NCI-H187 (cell line): Measurements from ENCODE around the gene WAC.
"Not testable (repeated sequence)": the region's sequence is repeated elsewhere in the genome, so short reads cannot be mapped to it uniquely, and the experiment has no call there.

Experiments used
- DNase-seq, 2 experiments: peaks; one replicate each; lab custom pipeline; 2025; lab: John Stamatoyannopoulos, UW

Gene WAC, protein sequence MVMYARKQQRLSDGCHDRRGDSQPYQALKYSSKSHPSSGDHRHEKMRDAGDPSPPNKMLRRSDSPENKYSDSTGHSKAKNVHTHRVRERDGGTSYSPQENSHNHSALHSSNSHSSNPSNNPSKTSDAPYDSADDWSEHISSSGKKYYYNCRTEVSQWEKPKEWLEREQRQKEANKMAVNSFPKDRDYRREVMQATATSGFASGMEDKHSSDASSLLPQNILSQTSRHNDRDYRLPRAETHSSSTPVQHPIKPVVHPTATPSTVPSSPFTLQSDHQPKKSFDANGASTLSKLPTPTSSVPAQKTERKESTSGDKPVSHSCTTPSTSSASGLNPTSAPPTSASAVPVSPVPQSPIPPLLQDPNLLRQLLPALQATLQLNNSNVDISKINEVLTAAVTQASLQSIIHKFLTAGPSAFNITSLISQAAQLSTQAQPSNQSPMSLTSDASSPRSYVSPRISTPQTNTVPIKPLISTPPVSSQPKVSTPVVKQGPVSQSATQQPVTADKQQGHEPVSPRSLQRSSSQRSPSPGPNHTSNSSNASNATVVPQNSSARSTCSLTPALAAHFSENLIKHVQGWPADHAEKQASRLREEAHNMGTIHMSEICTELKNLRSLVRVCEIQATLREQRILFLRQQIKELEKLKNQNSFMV

DNA sequence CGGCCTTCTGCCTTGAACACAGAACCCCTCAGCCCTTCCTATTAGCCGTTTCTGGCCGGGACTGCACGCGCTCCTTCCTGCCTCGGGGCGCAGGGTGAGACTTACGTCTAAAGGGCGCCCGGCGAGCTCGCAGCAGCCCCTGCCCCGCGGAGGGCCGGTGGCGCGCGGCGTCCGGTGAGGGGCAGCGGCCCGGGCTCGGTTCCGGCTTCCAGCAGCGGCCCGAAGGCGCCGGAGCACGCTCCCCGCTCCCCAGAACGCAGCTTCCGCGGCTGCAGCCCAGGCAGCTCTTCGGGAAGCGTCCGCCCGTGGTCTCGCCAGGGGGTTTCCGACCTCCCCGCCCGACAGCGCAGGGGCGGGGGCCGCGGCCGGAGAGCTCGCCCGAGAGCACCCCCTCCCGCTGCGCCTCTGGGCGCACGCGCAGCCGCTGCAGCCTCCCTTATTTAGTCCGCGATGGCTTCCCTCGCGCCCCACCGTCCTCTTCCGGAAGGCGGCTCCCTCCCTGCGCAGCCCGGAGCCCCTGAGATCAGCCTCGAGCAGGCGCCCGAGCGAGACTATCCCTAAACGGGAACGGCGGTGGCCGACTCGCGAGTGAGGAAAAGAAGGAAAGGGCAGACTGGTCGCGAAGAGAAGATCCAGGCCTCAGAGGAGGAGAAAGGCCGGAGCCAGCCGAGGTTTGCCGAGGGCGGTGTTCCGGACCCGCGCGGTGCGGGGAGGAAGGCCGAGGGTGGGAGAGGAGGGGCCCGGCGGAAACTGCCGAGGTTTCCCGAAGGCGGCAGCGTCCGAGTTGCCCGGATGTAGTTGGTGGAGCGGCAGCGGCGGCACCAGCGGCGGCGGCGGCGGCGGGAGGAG is at the start of gene WAC:
Gene WAC (plus strand): TSS at position 782 of the 849 bp plus-strand sequence. CDS start 462 bp downstream, outside the sequence.
- DNase-seq: peak; percentile 71 to 75

DNA sequence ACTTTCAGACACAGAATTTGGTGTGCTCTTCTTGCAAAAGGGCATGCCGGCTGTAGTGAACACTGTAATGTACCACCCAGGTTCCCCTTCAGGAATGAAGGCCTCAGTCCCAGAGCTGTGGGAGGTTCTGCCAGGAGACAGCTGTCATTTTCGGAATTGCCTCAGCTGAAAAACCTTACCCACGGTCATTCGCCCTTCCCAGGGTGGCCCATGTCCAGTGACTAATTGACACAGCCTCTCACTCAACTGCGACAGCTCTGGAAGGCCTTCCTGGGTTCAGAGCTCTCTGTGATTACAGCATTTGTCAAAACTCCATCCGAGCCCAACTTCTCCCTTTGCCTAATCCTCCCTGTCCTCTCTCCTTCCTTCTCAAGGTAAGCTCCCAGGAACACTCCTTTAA is 43.7 kb upstream of the WAC start:
- DNase-seq: no peak

DNA sequence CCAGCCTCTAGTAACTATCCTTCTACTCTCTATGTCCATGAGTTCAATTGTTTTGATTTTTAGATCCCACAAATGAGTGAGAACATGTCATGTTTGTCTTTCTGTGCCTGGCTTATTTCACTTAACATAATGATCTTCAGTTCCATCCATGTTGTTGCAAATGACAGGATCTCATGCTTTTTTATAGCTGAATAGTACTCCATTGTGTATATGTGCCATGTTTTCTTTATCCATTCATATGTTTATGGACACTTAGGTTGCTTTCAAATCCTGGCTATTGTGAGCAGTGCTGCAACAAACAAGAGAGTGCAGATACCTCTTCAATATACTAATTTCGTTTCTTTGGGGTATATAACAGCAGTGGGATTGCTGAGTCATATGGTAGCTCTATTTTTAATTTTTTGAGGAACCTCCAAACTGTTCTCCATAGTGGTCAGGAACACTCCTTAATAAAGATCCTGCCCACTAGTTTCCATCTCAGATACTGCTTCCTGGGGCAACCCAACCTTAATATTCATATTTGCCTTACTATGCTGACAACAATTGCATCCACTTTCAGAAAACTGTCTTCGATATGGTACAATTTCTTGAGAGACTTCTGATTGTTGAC is 42.6 kb upstream of the WAC start:
- not testable (repeated sequence) for DNase-seq

DNA sequence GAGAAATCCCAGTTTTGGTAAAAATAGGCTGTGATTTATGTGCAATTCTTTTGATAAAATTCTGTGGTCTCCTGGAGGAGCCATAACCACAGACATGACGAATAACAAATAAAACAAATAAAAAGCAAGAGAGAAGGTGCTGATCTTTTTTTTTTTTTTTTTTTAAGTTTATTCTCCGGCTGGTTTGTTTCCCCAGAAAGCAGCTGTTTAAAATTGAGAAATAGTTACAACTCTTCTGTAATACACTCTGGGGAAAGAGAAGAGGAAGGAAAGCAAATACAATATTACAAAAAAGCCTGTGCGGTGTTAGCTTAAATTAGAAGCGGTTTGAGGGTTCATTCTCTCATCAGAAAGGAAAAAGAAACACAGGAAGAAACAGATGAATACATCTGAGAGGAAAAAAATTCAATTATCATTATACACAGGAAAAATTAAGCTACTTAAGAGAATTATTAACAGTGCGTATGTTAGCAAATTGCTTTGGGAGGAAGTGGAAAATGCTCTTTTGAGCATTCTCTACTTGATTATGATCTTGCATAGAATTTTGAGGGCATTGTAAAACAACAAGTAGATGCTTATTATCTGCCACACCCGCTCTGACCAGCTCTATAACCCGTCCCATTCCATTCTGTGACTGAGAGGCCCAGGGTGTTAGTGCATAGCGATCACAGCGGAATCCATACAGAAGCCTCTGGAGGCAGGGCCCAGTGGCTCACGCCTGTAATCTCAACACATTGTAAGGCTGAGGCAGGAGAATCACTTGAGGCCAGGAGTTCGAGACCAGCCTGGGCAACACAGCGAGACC is 40.6 kb upstream of the WAC start:
- DNase-seq: no peak

DNA sequence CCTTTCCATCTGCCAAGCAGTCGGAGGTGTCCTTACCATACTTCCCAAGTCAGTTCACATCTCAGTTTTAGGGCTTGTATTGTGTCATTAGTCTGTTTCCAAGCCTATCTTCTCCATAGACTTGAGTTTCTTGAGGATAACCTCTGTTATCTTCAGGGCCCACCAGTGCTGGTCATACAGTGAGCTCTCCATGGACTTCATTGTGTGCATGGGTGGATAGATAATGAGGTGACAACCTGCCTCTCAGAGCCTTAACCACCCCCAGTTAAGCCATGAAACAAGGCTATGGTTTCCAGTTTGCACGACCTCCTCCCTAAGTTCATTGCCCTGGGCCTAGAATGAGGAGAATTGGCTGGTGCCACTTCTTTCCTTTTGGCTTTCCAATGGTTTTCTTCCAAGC is 38.5 kb upstream of the WAC start:
- DNase-seq: no peak

GRCh38 chr10:28495084-28495483 is 37.8 kb upstream of the WAC start:
- no peak for DNase-seq

- no peak for DNase-seq
Measured at GRCh38 chr10:28496017-28496416, 36.9 kb upstream of the WAC start.

- DNase-seq: no peak
Measured at GRCh38 chr10:28496481-28496961, 36.4 kb upstream of the WAC start.

- DNase-seq: no peak
Measured at GRCh38 chr10:28497313-28498126, 35.4 kb upstream of the WAC start.

DNA sequence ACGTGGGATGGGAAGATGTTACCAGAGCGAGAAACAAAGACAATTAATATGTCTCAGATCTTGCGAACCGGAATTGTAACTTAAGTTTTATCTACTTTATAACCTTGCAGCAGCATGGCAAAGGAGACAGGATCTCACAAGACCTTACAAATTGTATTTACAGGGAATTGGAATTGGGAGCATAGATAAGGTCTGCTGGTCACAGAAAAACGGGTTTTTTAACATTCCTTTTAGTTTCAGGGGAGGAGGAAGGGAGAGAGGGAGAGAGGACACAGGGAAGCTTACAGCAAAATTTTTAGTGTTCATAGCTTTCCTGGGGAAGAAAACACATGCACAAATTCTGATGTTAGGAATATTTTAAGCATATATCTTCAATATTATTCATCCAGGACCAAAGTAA is 32.7 kb upstream of the WAC start:
- DNase-seq: not testable (repeated sequence)

GRCh38 chr10:28503114-28503513 is 29.8 kb upstream of the WAC start:
- DNase-seq: peak; percentile 2 to 6

DNA sequence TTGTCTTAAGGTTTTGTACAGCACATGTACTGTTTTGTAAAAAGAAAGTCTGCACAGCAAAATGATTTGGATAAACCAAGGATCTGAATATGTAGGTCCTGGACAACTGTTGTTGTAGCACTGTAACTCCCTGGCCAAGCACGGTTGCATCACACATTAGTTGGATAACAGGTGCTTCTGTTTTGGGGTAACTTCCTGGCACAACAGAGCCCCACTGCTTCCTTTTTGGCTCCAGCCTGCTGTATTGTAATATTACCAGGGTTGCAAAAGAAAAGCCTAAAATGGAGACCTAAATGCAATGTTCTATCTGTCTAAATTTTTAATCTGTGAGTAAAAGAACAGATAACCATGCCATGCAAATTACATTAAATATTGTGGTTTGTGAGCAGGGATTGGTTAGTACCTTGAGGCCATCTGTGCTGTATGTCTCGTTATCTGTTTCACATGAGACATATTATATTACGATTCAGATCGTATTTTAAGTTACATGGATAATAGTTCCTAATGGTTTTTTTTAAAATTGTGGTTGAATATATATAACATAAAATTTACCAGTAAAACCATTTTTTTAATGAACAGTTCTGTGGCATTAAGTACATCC is 27.5 kb upstream of the WAC start:
- DNase-seq: no peak

GRCh38 chr10:28508304-28508925 is 24.5 kb upstream of the WAC start:
- no peak for DNase-seq

- no peak for DNase-seq
Measured at GRCh38 chr10:28509286-28509685, 23.6 kb upstream of the WAC start.

DNA sequence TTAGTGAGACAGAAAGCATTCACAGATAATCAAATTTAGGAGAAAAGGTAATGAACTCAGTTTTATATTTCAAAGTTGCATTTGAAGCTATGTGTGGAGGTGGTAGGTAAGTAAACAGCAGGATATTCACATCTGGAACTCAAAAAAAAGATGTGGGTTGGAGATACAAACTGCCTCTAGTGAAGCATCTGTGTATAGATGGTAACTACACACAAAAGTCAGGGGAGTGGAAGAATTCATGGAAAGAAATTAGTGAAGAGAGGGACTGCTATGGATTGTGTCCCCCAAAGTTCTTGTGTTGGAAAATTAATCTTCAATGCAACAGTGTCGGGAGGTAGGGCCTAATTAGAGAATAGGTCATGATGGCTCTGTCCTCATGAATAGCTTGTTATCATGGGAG is 18.3 kb upstream of the WAC start:
- no peak for DNase-seq

GRCh38 chr10:28520346-28520745 is 12.6 kb upstream of the WAC start:
- DNase-seq: no peak

DNA sequence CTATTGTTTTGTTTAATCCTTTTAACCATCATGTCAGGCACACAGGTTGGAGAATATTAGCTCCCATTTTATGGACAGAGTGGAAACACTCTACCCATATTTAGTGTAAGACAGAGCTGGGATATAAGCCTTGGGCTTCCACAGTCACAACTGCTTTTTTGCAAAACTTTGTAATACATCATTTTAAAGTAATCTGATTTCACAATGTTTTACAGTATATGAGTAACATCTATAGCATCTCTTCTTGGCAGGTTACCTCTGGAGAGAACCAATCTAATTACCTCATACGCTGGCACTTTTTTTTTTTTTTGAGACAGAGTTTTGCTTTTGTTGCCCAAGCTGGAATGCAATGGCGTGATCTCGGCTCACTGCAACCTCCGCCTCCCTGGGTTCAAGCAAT is 12.1 kb upstream of the WAC start:
- not testable (repeated sequence) for DNase-seq

GRCh38 chr10:28521961-28522360 is 11.0 kb upstream of the WAC start:
- not testable (repeated sequence) for DNase-seq

DNA sequence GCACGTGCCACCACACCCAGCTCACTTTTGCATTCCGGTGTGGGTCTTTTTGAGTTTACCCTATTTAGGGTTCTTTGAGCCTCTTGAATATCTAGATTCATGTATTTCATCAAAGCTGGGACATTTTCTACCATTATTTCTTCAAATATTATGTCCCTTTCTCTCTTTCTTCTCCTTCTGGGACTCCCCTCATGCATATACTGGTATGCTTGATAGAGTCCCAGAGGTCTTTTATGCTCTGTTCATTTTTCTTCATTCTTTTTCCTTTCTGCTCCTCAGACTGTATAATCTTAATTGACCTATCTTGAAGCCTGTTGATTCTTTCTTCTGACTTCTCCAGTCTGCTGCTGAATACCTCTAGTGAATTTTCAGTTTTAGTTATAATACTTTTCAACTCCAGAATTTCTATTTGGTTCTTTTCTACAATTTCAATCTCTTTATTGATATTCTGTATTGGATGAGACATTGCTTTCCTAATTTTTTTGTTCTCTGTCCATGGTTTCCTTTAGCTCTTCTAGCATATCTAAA is 9.1 kb upstream of the WAC start:
- no peak for DNase-seq
